GM15510 (cell line): Measurements from ENCODE around the gene MGST2.

Experiments used
- POLR2A ChIP-seq: IDR thresholded peaks from 3 replicates; pipeline ENCODE4 v1.6.1; 2011; ENCODE audit warnings: borderline replicate concordance; ENCODE audit not compliant: insufficient read length; ENCODE audit errors: extremely low read depth

The MGST2 gene

DNA sequence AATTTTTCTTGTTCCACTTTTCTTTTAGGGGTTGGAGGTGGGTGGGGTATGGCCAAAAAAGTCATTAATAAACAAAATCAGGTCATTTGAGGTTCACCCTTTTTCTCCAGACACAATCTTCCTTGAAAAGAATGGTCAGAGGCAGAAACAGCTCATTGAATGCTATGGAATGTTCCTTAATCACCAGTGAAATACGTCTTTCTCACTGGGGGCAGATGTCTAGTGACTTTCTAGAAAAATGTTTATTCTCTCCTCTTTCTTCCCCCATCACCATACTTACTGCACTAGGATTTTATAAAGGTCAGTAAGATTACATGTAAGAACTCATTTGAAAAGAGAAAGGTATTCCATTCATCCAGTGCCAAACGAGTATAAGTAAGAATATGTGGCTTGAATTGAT is 44.5 kb downstream of the MGST2 start:
- no peak for TF ChIP-seq POLR2A

DNA sequence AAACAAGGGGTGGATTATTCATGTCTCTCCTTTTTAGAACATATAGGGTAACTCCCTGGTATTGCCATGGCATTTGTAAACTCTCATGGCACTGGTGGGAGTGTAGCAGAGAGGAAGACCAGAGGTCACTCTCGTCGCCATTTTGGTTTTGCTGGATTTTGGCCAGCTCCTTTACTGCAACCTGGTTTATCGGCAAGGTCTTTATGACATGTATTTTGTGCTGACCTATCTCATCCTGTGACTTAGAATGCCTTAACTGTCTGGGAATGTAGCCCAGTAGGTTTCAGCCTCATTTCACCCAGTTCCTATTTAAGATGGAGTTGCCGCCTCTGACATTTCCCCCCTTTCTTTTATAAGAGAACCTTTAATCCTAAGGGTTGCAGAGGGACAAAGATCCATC is 45.8 kb downstream of the MGST2 start:
- no peak for TF ChIP-seq POLR2A

GRCh38 chr4:139712882-139713281 is 47.3 kb downstream of the MGST2 start:
- TF ChIP-seq POLR2A: no peak

DNA sequence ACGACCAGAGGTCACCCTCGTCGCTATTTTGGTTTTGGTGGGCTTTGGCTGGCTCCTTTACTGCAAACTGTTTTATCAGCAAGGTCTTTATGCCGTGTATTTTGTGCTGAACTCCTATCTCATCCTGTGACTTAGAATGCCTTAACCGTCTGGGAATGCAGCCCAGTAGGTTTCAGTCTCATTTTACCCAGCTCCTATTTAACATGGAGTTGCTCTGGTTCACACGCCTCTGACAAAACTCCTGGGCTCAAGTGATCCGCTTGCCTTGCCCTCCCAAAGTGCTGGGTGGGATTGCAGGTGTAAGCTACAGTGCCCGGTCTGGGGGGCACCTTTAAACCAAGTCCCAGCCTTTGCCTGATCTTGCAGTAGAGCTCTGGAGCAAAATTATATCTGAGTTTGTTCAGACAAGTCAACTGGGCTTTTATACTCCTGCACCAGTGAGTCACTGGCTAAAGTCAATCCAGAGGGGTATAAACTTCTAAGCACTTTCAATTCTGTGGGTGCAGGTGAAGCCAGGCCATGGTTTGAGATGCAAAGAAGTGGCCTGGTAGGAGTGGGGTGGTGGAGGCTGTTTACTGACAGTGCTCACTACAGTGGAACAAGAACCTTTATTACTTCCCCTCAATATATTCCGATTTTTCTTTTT is 50.2 kb downstream of the MGST2 start:
- TF ChIP-seq POLR2A: no peak

DNA sequence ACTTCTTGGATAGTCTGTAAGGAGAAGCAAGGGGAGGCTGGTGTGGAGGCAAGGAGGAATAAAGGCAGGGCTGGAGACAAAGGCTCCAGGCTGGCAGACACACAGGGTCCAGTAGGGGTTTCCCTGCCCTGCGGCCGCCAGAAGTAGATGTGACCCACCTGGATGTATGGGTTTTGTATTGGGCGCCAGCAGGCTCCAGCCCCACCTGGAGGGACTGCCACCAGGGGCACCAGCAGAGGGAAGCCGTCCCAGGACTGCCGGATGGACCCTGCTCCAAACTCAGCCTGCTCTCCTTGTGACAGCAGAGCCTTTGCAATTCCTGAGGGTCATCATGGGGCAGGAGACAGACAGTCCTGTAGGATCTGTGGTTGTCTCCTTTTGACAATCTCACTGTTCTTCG is 52.7 kb downstream of the MGST2 start:
- no peak for TF ChIP-seq POLR2A

DNA sequence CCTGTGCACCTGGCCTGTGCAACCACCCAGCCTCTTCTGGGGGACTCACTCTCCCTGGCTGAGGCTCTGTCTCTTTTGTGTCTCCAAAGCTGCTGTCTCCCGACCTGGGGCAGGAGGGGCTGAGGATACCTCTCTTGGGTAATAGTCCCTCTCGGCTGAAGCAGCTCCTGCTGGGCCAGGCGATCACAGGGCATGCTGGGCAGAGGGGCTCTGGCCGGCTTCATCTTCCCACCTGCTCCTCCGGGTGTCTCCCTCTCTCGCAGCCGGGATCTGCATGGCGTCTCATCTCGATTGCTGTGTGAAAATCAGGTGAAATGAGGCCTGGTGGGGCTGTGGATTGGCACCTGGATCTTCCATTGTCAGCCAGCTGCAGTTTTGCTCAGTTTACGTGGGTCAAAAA is 53.2 kb downstream of the MGST2 start:
- TF ChIP-seq POLR2A: no peak

- no peak for TF ChIP-seq POLR2A
Measured at GRCh38 chr4:139719381-139720101, 53.9 kb downstream of the MGST2 start.

DNA sequence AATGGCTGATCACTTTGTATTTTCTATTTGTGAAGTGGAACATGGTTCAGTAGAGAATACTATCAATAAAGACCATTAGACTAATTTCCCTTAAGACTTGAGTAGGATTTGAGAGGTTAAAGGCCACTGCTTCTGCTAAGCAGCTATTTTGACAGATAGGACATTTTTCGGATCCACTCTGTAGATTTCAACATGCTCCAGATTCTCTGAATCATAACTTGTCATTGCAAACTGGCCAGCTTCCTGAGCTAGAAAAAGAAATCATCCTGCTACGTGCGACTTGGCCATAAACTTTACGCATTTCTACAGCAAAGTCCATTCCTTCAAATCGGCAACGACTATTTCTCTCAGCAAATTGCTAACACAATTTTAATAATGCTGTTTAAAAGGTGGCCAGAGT is 55.2 kb downstream of the MGST2 start:
- no peak for TF ChIP-seq POLR2A

DNA sequence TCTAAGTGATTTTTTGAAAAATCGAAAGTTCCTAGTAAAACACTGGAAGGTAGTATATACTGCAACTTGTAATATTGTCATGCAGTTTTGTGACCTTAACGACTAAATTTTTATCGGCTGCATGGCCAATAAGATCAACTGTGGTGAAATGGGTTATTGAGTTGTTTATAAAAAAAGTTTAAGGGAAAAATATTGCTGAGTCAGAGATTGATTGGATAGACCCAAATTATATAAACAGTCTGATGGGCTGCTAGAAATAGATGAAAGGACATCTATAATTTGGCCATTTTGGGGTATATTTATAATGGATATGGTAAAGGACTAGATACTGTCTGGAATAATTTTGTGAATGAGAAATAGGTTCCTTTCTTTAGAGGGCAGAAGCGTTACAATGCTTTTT is 56.2 kb downstream of the MGST2 start:
- no peak for TF ChIP-seq POLR2A

- TF ChIP-seq POLR2A: no peak
Measured at GRCh38 chr4:139725236-139725635, 59.6 kb downstream of the MGST2 start.

- no peak for TF ChIP-seq POLR2A
Measured at GRCh38 chr4:139726615-139727014, 61.0 kb downstream of the MGST2 start.

GRCh38 chr4:139728146-139728545 is 62.5 kb downstream of the MGST2 start:
- no peak for TF ChIP-seq POLR2A

- TF ChIP-seq POLR2A: no peak
Measured at GRCh38 chr4:139728840-139729239, 63.2 kb downstream of the MGST2 start.

- no peak for TF ChIP-seq POLR2A
Measured at GRCh38 chr4:139732991-139733570, 67.5 kb downstream of the MGST2 start.

GRCh38 chr4:139734201-139734874 is 68.7 kb downstream of the MGST2 start:
- TF ChIP-seq POLR2A: no peak
